GM18499 (cell line): Measurements from ENCODE around the gene MYO1G.
"Not testable (repeated sequence)": the region's sequence is repeated elsewhere in the genome, so short reads cannot be mapped to it uniquely, and the experiment has no call there.

Experiments
- ATAC-seq: cut with Tn5 transposase; IDR thresholded peaks from one replicate; pipeline ENCODE4 v1.9.1; 2021; ENCODE audit warnings: moderate number of reproducible peaks; ENCODE audit not compliant: insufficient read depth, unreplicated experiment

Gene MYO1G

DNA sequence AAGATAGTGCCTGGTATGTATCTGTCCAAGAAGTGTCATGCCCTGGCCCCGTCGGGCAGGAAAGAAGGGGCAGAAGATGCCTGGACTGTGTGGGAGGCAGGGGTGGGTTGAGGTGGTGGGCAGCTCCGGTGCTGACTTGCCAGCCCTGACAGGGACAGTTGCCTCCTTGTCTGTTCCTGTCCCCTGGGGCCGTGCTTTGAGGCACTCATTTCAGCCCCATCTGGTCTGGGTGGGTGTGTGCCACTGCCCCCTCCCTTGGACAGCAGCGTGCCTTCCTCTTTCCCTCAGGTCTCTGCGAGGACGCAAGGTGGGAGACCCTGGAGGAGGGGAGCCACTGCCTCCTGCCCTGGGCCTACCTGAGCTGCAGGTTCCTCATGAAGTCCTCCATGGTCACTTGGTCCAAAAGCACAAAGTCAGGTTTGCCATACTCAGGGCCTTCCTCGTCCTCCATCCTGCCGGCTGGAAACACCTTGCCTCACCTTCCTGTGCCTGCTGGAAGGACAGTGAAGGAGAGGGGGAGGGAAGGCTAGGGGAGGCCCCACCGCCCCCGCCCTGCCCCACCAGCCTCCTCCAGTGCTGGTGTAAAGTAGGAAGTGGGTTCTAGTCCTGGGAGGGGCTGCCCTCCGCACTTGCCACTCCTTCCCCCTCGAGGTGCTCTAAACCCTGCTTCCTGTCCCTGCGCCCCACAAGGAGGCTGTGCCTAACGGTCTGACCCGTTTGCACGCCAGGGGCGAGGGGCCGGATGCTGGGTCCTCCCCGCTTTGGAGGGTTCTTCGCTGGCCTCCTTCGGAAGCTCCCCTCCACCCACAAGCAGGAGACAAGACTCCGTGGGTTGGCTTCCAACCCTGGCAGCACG lies at the start of gene MYO1G:
TSS of gene MYO1G (minus strand) at position 505 of the 856 bp plus-strand sequence. CDS start at position 451, 54 bp downstream.
- ATAC-seq = peak; percentile 36

DNA sequence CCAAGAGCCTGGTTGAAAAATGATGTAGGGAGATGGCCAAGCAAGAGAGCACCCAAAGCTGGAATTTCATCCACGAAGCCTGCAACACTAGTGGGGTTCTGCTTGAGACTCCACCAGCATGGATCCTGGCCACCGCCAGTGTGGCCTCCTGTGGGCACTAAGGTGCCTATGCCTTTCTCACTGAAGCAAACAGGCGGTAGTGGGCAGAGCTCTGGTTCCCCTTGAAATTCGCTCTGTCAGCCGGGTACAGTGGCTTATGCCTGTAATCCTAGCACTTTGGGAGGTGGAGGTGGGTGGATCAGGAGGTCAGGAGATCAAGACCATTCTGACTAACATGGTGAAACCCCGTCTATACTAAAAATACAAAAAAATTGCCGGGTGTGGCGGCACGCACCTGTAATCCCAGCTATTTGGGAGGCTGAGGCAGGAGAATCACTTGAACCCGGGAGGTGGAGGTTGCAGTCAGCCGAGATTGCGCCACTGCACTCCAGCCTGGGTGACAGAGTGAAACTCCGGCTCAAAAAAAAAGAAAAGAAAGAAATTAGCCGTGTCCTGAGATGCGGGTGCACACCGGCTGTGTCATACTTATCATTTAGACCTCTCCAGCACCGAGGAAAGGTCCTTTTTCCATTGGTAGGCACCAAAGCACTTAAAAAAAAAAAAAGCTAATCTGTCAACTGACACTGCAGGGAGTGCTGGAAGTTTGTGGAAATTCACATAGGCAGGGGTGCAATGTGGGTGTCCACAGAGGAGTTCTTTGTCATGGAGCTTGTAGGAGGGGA lies 49.5 kb upstream of the MYO1G start:
- no peak for ATAC-seq

- no peak for ATAC-seq
Observed at GRCh38 chr7:45027774-45028114, 48.9 kb upstream of the MYO1G start.

DNA sequence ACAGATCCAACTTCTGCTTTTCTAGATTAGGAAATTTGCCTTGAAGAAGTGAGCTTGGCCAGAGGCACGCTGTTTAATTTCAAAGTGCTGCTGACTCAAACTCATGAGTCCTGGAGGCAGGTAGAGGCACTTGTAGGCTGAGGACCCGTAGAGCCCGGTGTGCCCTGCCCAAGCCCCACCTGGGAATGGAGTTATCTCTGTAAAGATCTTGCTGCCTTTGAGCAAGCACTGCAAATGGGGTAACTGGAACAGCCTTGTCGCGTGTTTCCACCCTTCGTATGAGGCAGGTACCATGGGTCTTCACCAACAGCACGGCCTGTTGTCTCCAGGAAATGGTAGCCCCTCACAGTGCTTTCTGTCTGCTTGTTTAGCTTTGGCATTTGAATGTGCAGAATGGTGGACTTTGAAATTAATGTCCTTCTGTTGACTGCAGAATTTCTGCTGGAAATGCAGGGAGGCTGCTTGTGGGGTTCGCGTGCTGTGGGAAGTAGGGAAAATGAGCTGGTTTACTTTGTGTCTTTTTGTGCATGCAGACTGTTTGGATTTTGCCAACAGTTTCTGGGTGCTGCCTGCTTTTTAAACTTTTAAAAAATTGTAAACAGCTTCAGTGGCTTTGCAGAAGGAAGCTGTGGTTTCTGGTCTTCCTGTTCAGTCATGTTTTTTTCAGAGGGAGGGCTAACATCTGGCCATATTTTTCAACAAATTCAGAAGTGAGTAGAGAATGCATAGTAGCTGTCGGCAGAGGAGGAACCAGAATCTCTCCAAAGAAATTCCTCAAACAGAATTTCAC lies 48.4 kb upstream of the MYO1G start:
- no peak for ATAC-seq

DNA sequence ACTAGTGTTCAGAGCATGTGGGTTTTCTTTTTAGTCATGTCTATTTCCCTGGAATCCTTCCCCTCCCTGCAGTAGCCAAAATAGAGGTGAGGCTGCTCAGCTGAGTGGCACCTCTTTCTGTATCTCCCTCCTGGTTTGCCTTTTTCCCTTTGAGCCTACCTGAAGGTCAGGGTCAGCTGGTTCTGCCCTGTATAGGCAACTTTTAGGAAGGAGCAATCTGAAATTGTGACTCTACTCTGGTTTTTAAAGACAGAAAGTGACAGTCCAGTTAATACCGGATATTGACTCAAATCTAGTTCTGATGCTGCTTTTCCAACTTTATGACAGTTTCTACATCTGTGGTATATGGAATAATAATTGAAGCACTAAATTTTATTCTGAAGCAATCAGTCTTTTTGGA lies 47.2 kb upstream of the MYO1G start:
- no peak for ATAC-seq

GRCh38 chr7:45025473-45025872 lies 46.7 kb upstream of the MYO1G start:
- ATAC-seq = not testable (repeated sequence)

DNA sequence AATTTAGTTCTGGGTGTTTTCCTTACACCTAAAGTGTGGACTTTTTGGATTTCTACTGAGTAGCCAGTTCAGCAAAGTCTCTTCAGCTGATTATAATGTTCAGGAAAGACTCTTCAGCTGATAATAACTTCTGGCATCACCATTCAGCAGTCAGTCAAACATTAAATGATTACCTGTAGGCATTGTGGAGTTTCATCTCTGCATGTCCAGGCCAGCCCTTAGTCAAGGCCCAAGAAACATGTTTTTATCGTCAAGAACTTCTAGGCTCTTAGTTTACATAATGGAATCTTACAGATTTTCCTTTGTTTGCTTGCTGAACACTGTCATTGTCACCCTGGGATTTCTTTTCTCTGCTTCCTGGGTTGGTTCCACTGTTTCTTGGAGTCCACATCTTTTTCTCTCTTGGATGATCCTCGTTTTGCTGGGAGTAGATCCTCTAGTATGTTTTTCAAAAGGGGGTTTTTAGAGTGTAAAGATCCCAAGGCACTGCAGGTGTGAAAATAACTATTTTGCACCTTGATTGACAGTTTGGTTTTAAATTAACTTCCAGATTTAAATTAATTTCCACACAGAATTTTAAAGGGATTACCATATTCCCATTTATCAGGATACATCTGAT lies 45.4 kb upstream of the MYO1G start:
- ATAC-seq = no peak

DNA sequence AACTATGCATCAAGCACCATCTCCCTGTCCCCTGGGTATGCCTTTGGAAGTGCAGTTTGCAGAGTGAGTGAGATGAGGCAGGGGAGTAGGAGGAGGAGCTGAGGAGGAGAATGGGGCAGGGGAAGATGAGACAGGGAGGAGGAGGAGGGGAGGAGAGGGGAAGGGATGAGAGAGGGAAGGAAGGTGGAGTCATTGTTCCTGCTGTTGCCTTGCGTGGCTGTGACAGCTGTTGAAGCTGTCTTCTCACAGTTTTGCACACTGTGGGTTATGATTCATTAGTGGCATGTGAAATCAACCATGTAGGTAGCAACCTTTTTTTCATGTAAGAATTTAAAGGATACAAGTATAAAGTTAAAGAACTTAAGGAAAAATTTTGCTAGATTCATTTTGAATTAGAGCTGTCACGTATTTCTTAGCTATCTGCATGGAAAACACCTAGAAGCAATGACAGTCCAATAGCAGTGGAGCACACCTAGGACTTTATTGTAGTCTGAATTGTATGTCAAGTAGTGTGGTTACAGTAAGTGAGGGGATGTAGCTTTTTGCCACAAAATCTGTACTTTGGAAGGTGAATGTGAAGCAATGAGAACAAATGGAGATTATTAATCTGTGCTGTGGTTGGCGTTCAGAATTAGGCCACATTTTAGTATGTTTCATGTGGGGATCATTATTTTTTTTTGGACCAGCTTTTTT lies 42.9 kb upstream of the MYO1G start:
- ATAC-seq = no peak

GRCh38 chr7:45020915-45021314 lies 42.1 kb upstream of the MYO1G start:
- no peak for ATAC-seq

- ATAC-seq = no peak
Observed at GRCh38 chr7:45017253-45017652, 38.4 kb upstream of the MYO1G start.

DNA sequence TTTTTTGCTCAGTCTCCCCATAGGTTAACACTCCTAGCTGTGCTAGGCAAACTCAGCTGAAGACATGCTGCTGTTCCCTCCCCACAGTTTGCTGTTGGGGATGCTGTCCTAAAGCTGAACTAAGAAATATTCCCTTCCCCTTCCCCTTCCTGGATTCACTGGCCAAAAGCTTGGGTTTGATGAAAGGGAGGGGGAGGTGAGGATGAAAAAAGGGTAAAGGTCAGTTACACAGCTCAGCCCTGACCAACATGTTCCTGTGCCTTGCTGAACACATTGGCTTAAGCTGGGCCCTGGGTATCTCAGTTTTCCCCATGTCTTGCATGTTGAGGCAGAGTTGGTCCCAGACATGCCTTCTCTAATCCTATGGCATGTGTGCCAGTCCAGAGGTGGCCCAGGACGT lies 36.5 kb upstream of the MYO1G start:
- ATAC-seq = no peak

- no peak for ATAC-seq
Observed at GRCh38 chr7:45013465-45013967, 34.7 kb upstream of the MYO1G start.

DNA sequence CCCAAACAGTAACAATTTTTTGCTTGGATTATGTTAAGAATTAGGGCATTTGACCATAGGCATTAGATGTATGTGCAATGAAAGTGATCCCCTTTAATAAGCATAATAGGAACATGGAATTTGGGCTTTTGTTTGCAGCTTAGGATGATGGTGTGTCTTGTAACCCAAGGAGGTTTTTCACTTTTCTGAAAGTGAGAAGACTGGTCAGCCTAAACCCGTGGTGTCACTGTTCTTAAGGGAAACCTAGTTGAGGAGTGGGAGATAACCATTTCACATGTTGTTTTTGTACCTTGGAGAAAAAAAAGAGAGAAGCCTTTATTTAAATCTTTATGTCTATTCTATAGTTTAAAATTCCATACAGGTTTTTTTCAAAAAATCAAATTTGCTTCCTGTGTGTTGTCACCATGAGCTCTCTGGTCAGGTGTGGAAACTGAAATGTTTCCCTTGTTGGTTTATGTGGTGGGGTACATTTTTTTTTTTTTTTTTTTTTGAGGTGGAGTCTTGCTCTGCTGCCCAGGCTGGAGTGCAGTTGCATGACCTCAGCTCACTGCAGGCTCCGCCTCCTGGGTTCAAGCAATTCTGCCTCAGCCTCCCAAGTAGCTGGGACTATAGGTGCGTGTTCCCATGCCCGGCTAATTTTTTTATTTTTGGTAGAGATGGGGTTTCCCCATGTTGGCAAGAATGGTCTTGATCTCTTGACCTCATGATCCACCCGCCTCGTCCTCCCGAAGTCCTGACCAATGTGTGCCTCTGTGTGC lies 28.9 kb upstream of the MYO1G start:
- no peak for ATAC-seq

DNA sequence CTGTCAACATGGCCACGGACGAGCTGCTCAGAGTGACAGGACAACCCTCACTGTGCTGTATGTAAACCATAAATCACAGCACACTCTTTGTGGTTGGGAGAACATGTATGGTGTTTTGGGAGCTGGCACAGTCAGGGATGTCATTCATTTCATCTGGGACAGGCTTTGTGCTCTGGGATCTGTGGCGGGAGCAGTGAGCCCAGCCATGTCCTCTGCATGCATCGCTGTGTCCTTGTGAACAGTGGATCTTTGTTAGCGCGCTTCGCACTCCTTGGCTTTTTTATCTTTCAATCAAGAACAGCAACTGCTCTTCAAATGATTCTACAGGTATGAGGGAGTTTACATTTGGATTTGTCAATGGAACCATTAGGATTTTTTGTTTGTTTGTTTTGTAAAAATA lies 28.3 kb upstream of the MYO1G start:
- ATAC-seq = no peak

GRCh38 chr7:45003789-45004188 lies 25.0 kb upstream of the MYO1G start:
- ATAC-seq = no peak

DNA sequence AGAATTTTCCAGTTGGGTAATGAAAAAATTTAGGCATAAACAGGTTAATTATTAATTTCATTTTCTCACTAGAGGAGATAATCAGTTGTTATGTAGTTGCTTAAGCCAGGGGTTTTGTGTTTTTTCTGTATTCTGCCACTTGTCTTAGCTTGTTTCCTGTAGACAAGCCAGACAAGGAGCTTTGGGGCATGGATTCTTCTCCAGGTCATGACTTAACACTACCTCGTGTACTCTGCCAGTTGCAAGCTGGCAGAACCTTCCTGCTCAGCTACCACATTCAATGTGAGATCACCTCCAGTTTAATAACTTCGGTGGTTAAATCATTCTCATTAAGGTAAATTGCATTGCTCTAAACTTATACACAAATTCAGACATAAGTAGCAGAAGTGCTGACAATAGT lies 23.0 kb upstream of the MYO1G start:
- ATAC-seq = no peak

- peak; percentile 33 for ATAC-seq
Observed at GRCh38 chr7:45001138-45001694, 22.4 kb upstream of the MYO1G start.
